IPS-NIHi11 (cell line): Measurements from ENCODE around the gene MIA.
"Not testable (repeated sequence)": the region's sequence is repeated elsewhere in the genome, so short reads cannot be mapped to it uniquely, and the experiment has no call there.

Experiments used
- DNase-seq: peaks from one replicate; pipeline ENCODE4 v3.0.0; 2012; ENCODE audit warnings: mixed read lengths, low spot score

Gene MIA

GRCh38 chr19:40750874-40751537 is 24.3 kb upstream of the MIA start, which contains the start of gene SNRPA:
SNRPA (plus strand) TSS chr19:40751203; CDS start chr19:40751409, 206 bp downstream.
- peak; percentile 92 for DNase-seq

- no peak for DNase-seq
Observed at GRCh38 chr19:40752257-40752781, 23.0 kb upstream of the MIA start.

- no peak for DNase-seq
Observed at GRCh38 chr19:40754611-40755247, 20.6 kb upstream of the MIA start.

GRCh38 chr19:40755248-40755624 is 20.1 kb upstream of the MIA start:
- no peak for DNase-seq

GRCh38 chr19:40755791-40756190 is 19.5 kb upstream of the MIA start:
- no peak for DNase-seq

GRCh38 chr19:40756502-40757110 is 18.7 kb upstream of the MIA start:
- DNase-seq: no peak

- DNase-seq: no peak
Observed at GRCh38 chr19:40758491-40758890, 16.8 kb upstream of the MIA start.

GRCh38 chr19:40759352-40759751 is 16.0 kb upstream of the MIA start:
- no peak for DNase-seq

GRCh38 chr19:40762754-40763470 is 12.4 kb upstream of the MIA start:
- no peak for DNase-seq

GRCh38 chr19:40763526-40763925 is 11.8 kb upstream of the MIA start:
- no peak for DNase-seq

- DNase-seq: no peak
Observed at GRCh38 chr19:40763963-40764362, 11.4 kb upstream of the MIA start.

GRCh38 chr19:40766385-40766784 is 8.9 kb upstream of the MIA start:
- DNase-seq: not testable (repeated sequence)

GRCh38 chr19:40768869-40769268 is 6.5 kb upstream of the MIA start:
- no peak for DNase-seq

GRCh38 chr19:40771101-40771862 is 4.0 kb upstream of the MIA start:
- not testable (repeated sequence) for DNase-seq

GRCh38 chr19:40775632-40776022 is 306 bp downstream of the MIA start:
- DNase-seq: no peak

- no peak for DNase-seq
Observed at GRCh38 chr19:40776364-40776763, 1.0 kb downstream of the MIA start.

- DNase-seq: peak; percentile 80
Observed at GRCh38 chr19:40776932-40777644, 1.8 kb downstream of the MIA start.

- no peak for DNase-seq
Observed at GRCh38 chr19:40777645-40777936, 2.3 kb downstream of the MIA start.

- DNase-seq: peak; percentile 89
Observed at GRCh38 chr19:40777937-40778705, 2.8 kb downstream of the MIA start, which contains the start of gene RAB4B. RAB4B (plus strand) TSS chr19:40778247; CDS start chr19:40778376, 129 bp downstream.

- peak; percentile 89 for DNase-seq
Observed at GRCh38 chr19:40778706-40779284, 3.5 kb downstream of the MIA start.
